ENCODE measurements around the gene MB.

MB gene

DNA sequence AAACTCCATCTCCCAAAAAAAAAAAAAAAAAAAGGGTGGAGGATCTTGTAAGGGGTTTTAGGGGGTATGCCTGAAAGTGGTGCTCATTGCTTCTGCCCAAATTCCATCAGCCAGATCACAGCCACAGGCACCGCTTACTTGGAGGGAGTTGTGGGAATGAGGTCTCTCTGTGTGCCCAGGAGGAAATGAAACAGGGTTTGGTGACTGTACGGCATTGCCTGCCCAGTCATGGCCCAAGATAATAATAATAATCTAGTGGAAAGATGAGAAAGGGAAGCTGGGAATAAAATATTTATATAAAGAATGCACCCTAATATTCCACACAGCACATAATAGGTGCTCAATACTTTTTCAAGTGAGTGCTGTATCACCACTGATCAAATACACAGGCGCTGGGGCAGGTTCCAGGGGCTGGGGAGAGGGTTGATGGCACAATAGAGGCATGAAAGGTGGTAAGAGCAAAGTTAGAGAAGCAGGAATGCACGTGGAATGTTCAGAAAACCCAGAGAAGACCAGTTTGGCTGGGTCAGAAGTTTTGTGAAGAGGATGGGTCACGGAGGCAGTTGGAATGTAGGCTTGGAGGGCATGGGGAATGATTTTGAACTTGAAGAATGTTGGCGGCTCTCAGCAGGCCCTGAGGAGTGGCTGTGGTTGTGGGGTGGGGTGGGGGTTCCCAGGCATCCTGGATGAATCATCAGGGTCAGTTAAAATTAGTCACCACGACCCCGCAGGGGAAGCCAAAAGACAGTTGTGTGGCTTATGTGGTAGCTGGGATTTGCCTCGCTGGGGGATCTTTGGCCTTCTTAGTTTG is 12.5 kb upstream of the MB start:
- Histone ChIP-seq H3K4me3 (ENCODE audit: low read depth, low read length) (no peak overlapping the region), H3K4me1 (ENCODE audit: control insufficient read depth, insufficient read depth, low read length) (no peaks in the 10 kb centered on the region), H3K9me3 (ENCODE audit: control insufficient read depth, insufficient read depth, low read depth, low read length) (no peaks in the 10 kb centered on the region), H3K36me3 (ENCODE audit: control insufficient read depth in 2 of 2, insufficient read depth in 1 of 2, low read length in 2 of 2) (no peaks in the 10 kb centered on the region), H3K27ac (ENCODE audit: extremely low read depth, low read depth, low read length) (no peak overlapping the region)
- ChIA-PET POLR2A (no interaction called here), CTCF (interaction anchor here (0.7 to 1.7 kb wide), 9 partner anchors 8 to 506 kb away, joined by 3 to 7 read pairs (median 3); no protein-coding TSS in a partner anchor)
- TF ChIP-seq, protein P1, sequence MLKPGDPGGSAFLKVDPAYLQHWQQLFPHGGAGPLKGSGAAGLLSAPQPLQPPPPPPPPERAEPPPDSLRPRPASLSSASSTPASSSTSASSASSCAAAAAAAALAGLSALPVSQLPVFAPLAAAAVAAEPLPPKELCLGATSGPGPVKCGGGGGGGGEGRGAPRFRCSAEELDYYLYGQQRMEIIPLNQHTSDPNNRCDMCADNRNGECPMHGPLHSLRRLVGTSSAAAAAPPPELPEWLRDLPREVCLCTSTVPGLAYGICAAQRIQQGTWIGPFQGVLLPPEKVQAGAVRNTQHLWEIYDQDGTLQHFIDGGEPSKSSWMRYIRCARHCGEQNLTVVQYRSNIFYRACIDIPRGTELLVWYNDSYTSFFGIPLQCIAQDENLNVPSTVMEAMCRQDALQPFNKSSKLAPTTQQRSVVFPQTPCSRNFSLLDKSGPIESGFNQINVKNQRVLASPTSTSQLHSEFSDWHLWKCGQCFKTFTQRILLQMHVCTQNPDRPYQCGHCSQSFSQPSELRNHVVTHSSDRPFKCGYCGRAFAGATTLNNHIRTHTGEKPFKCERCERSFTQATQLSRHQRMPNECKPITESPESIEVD (tag by site-specific recombination; IDR thresholded peaks at IDR 0.05) = no peak
- TF ChIP-seq ZNF391 (tag by site-specific recombination; IDR thresholded peaks at IDR 0.05; ENCODE audit: borderline replicate concordance, low read depth) (no peak), ZNF239 (tag by site-specific recombination; IDR thresholded peaks at IDR 0.05) (no peak), ZNF155 (tag by site-specific recombination; IDR thresholded peaks at IDR 0.05) (no peak), SP2 (tag by site-specific recombination; IDR thresholded peaks at IDR 0.05) (no peak), ZSCAN16 (tag by site-specific recombination; IDR thresholded peaks at IDR 0.05) (no peak), ZNF302 (tag by site-specific recombination; IDR thresholded peaks at IDR 0.05; ENCODE audit: low read depth) (no peak), ZFP69B (tag by site-specific recombination; IDR thresholded peaks at IDR 0.05) (no peak), ZNF843 (tag by site-specific recombination; IDR thresholded peaks at IDR 0.05) (no peak), SETDB1 (IDR thresholded peaks at IDR 0.05; ENCODE audit: insufficient read length, low read length) (no peak), ZNF266 (tag by site-specific recombination; IDR thresholded peaks at IDR 0.05; ENCODE audit: low read depth) (no peak), ZNF792 (tag by site-specific recombination; IDR thresholded peaks at IDR 0.05) (no peak), MEIS1 (CRISPR knock-in tag; IDR thresholded peaks at IDR 0.05; ENCODE audit: borderline replicate concordance) (no peak), ZSCAN23 (tag by site-specific recombination; IDR thresholded peaks at IDR 0.05) (no peak), ZNF223 (tag by site-specific recombination; IDR thresholded peaks at IDR 0.05) (no peak), SCRT2 (tag by site-specific recombination; IDR thresholded peaks at IDR 0.05) (no peak)
- TF ChIP-seq, protein P2, sequence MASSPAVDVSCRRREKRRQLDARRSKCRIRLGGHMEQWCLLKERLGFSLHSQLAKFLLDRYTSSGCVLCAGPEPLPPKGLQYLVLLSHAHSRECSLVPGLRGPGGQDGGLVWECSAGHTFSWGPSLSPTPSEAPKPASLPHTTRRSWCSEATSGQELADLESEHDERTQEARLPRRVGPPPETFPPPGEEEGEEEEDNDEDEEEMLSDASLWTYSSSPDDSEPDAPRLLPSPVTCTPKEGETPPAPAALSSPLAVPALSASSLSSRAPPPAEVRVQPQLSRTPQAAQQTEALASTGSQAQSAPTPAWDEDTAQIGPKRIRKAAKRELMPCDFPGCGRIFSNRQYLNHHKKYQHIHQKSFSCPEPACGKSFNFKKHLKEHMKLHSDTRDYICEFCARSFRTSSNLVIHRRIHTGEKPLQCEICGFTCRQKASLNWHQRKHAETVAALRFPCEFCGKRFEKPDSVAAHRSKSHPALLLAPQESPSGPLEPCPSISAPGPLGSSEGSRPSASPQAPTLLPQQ (tag by site-specific recombination; IDR thresholded peaks at IDR 0.05) = no peak
- TF ChIP-seq, protein P3, sequence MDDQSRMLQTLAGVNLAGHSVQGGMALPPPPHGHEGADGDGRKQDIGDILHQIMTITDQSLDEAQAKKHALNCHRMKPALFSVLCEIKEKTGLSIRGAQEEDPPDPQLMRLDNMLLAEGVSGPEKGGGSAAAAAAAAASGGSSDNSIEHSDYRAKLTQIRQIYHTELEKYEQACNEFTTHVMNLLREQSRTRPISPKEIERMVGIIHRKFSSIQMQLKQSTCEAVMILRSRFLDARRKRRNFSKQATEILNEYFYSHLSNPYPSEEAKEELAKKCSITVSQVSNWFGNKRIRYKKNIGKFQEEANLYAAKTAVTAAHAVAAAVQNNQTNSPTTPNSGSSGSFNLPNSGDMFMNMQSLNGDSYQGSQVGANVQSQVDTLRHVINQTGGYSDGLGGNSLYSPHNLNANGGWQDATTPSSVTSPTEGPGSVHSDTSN (CRISPR knock-in tag; IDR thresholded peaks at IDR 0.05) = no peak
- TF ChIP-seq, protein P4, sequence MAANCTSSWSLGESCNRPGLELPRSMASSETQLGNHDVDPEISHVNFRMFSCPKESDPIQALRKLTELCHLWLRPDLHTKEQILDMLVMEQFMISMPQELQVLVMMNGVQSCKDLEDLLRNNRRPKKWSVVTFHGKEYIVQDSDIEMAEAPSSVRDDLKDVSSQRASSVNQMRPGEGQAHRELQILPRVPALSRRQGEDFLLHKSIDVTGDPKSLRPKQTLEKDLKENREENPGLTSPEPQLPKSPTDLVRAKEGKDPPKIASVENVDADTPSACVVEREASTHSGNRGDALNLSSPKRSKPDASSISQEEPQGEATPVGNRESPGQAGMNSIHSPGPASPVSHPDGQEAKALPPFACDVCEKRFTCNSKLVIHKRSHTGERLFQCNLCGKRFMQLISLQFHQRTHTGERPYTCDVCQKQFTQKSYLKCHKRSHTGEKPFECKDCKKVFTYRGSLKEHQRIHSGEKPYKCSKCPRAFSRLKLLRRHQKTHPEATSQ (tag by site-specific recombination; IDR thresholded peaks at IDR 0.05) = no peak
- TF ChIP-seq, protein P5, sequence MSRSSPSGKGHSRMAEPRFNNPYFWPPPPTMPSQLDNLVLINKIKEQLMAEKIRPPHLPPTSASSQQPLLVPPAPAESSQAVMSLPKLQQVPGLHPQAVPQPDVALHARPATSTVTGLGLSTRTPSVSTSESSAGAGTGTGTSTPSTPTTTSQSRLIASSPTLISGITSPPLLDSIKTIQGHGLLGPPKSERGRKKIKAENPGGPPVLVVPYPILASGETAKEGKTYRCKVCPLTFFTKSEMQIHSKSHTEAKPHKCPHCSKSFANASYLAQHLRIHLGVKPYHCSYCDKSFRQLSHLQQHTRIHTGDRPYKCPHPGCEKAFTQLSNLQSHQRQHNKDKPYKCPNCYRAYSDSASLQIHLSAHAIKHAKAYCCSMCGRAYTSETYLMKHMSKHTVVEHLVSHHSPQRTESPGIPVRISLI (tag by site-specific recombination; IDR thresholded peaks at IDR 0.05) = no peak
- TF ChIP-seq, protein P6, sequence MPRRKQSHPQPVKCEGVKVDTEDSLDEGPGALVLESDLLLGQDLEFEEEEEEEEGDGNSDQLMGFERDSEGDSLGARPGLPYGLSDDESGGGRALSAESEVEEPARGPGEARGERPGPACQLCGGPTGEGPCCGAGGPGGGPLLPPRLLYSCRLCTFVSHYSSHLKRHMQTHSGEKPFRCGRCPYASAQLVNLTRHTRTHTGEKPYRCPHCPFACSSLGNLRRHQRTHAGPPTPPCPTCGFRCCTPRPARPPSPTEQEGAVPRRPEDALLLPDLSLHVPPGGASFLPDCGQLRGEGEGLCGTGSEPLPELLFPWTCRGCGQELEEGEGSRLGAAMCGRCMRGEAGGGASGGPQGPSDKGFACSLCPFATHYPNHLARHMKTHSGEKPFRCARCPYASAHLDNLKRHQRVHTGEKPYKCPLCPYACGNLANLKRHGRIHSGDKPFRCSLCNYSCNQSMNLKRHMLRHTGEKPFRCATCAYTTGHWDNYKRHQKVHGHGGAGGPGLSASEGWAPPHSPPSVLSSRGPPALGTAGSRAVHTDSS (tag by site-specific recombination; IDR thresholded peaks at IDR 0.05) = no peak
- TF ChIP-seq, protein P7, sequence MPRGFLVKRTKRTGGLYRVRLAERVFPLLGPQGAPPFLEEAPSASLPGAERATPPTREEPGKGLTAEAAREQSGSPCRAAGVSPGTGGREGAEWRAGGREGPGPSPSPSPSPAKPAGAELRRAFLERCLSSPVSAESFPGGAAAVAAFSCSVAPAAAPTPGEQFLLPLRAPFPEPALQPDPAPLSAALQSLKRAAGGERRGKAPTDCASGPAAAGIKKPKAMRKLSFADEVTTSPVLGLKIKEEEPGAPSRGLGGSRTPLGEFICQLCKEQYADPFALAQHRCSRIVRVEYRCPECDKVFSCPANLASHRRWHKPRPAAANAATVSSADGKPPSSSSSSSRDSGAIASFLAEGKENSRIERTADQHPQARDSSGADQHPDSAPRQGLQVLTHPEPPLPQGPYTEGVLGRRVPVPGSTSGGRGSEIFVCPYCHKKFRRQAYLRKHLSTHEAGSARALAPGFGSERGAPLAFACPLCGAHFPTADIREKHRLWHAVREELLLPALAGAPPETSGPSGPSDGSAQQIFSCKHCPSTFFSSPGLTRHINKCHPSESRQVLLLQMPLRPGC (tag by site-specific recombination; IDR thresholded peaks at IDR 0.05) = no peak
- TF ChIP-seq, protein P8, sequence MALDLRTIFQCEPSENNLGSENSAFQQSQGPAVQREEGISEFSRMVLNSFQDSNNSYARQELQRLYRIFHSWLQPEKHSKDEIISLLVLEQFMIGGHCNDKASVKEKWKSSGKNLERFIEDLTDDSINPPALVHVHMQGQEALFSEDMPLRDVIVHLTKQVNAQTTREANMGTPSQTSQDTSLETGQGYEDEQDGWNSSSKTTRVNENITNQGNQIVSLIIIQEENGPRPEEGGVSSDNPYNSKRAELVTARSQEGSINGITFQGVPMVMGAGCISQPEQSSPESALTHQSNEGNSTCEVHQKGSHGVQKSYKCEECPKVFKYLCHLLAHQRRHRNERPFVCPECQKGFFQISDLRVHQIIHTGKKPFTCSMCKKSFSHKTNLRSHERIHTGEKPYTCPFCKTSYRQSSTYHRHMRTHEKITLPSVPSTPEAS (tag by site-specific recombination; IDR thresholded peaks at IDR 0.05) = no peak
- TF ChIP-seq, protein P9, sequence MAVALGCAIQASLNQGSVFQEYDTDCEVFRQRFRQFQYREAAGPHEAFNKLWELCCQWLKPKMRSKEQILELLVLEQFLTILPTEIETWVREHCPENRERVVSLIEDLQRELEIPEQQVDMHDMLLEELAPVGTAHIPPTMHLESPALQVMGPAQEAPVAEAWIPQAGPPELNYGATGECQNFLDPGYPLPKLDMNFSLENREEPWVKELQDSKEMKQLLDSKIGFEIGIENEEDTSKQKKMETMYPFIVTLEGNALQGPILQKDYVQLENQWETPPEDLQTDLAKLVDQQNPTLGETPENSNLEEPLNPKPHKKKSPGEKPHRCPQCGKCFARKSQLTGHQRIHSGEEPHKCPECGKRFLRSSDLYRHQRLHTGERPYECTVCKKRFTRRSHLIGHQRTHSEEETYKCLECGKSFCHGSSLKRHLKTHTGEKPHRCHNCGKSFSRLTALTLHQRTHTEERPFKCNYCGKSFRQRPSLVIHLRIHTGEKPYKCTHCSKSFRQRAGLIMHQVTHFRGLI (tag by site-specific recombination; IDR thresholded peaks at IDR 0.05) = no peak

All from HEK293 (cell line).